B cell (primary cell): ENCODE data around the gene ELL. TPM values are rescaled to one million over a fixed set of nuclear protein-coding genes. Genes with fewer than 3 reads are reported as not detected.
A peak's percentile ranks its signal among the peaks of the same experiment; 100 is the strongest.

Experiments used
- ATAC-seq: fragments of 200-7000 bp; cut with Tn5 transposase; one replicate; pipeline ENCODE4 v1.10.0; 2021; ENCODE audit warnings: low read depth, mild to moderate bottlenecking, moderate number of reproducible peaks, moderate library complexity
- CTCF ChIA-PET: fragments of 350-600 bp; sonication (Branson Sonifier 250); formaldehyde crosslinking; loops from one replicate; lab custom pipeline; 2021; ENCODE audit warnings: antibody characterized with exemption, inconsistent platforms; lab: Charles Lee
- POLR2A ChIA-PET: fragments of 350-600 bp; sonication (Branson Sonifier 250); formaldehyde crosslinking; loops from one replicate; lab custom pipeline; 2021; ENCODE audit warnings: antibody characterized with exemption; lab: Charles Lee
- DNase-seq: peaks from one replicate; pipeline ENCODE4 v3.0.0; 2013
- H2AFZ ChIP-seq: 2 replicates; pipeline ENCODE4 v1.6.1; 2012; ENCODE audit warnings: mild to moderate bottlenecking, low read depth, low read length; ENCODE audit not compliant: insufficient read depth, poor library complexity, severe bottlenecking
- H3K27ac ChIP-seq, 2 donors: 1 replicate in 1 of 2; 2 replicates in 1 of 2; pipeline ENCODE4 v1.5.1; 2012 to 2013; ENCODE audit warnings: low read length in 2 of 2, mild to moderate bottlenecking in 2 of 2, moderate library complexity in 1 of 2
- H3K27me3 ChIP-seq, 4 experiments: fragments of 200-600 bp in 1 of 4; sonication (generic) in 1 of 4; replicated peaks in 1 of 4; 1 replicate in 2 of 4; 2 replicates in 2 of 4; pipeline versions ENCODE4 v1.6.1 to v1.7.0; 2013 to 2016; ENCODE audit warnings: low read length in 3 of 4, mild to moderate bottlenecking in 2 of 4, mixed read lengths in 1 of 4, moderate library complexity in 1 of 4; ENCODE audit not compliant: insufficient read depth in 4 of 4, control insufficient read depth in 3 of 4; ENCODE audit errors: control extremely low read depth in 1 of 4
- H3K36me3 ChIP-seq, 2 experiments: replicated peaks in 1 of 2; 1 replicate in 1 of 2; 2 replicates in 1 of 2; pipeline versions ENCODE4 v1.6.1 to v1.7.1; 2013; ENCODE audit warnings: low read length in 1 of 2; ENCODE audit not compliant: insufficient read depth in 2 of 2, control insufficient read depth in 1 of 2; ENCODE audit errors: control extremely low read depth in 1 of 2, extremely low read depth in 1 of 2
- H3K4me1 ChIP-seq, 2 donors: fragments of 200-600 bp in 1 of 2; sonication (generic) in 1 of 2; 1 replicate in 1 of 2; 2 replicates in 1 of 2; pipeline versions ENCODE4 v1.5.1 to v1.6.1; 2013 to 2017; ENCODE audit warnings: low read length in 2 of 2; ENCODE audit not compliant: control insufficient read depth in 2 of 2, insufficient read depth in 2 of 2
- H3K4me2 ChIP-seq: replicated peaks from 2 replicates; pipeline ENCODE3; 2012; ENCODE audit warnings: mild to moderate bottlenecking, low read depth, low read length; ENCODE audit not compliant: poor library complexity, severe bottlenecking
- H3K4me3 ChIP-seq, 5 experiments: fragments of 200-600 bp in 1 of 5; sonication (generic) in 1 of 5; 1 replicate in 3 of 5; 2 replicates in 2 of 5; pipeline versions ENCODE4 v1.5.1 to v1.7.0; 2011 to 2016; ENCODE audit warnings: low read length in 4 of 5, mild to moderate bottlenecking in 4 of 5, low read depth in 2 of 5, control low read depth in 1 of 5, moderate library complexity in 1 of 5; ENCODE audit not compliant: insufficient read depth in 1 of 5; ENCODE audit errors: control extremely low read depth in 1 of 5, extremely low read depth in 1 of 5
- H3K79me2 ChIP-seq: fragments of 200-600 bp; sonication (generic); one replicate; pipeline ENCODE4 v1.6.0; 2016; ENCODE audit warnings: low read length; ENCODE audit not compliant: control insufficient read depth, insufficient read depth
- H3K9ac ChIP-seq: fragments of 200-600 bp; sonication (generic); 2 replicates; pipeline ENCODE4 v1.6.1; 2017; ENCODE audit warnings: mild to moderate bottlenecking, low read length, moderate library complexity
- H3K9me3 ChIP-seq, 3 donors: one replicate each; pipeline versions ENCODE4 v1.6.1 to v1.7.1; 2013; ENCODE audit warnings: low read length in 2 of 3; ENCODE audit not compliant: control insufficient read depth in 2 of 3, insufficient read depth in 1 of 3; ENCODE audit errors: control extremely low read depth in 1 of 3
- H4K20me1 ChIP-seq: 2 replicates; pipeline ENCODE4 v1.6.0; 2012; ENCODE audit warnings: mild to moderate bottlenecking, low read length; ENCODE audit not compliant: insufficient read depth, control insufficient read depth, poor library complexity, severe bottlenecking
- H3K27ac Mint-ChIP-seq: one replicate; pipeline ENCODE4 v1.8.0; 2021; ENCODE audit warnings: mixed read lengths
- H3K27me3 Mint-ChIP-seq: one replicate; pipeline ENCODE4 v1.8.0; 2021; ENCODE audit warnings: mixed read lengths
- H3K4me1 Mint-ChIP-seq: one replicate; pipeline ENCODE4 v1.8.0; 2021; ENCODE audit warnings: mixed read lengths
- H3K4me3 Mint-ChIP-seq: one replicate; pipeline ENCODE4 v1.8.0; 2021; ENCODE audit warnings: mixed read lengths
- H3K9me3 Mint-ChIP-seq: one replicate; pipeline ENCODE4 v1.8.0; 2022; ENCODE audit warnings: mixed read lengths; ENCODE audit not compliant: insufficient read depth
- CTCF ChIP-seq: fragments of 200-600 bp; IDR thresholded peaks from one replicate; pipeline ENCODE4 v1.8.0; 2022; ENCODE audit warnings: antibody characterized with exemption, mild to moderate bottlenecking
- EZH2 ChIP-seq: IDR thresholded peaks from 2 replicates; pipeline ENCODE4 v1.6.1; 2012; ENCODE audit warnings: borderline replicate concordance, low read depth, mild to moderate bottlenecking, moderate library complexity, low read length; ENCODE audit not compliant: insufficient read depth, poor library complexity, severe bottlenecking
- WGBS: methylation state at CpG from one replicate; pipeline ENCODE4 v1.1.5; 2013; ENCODE audit warnings: missing lambda C conversion rate; ENCODE audit not compliant: insufficient coverage; 5-methylcytosine and 5-hydroxymethylcytosine counted together
- intact Hi-C: fragments of 100-400 bp; cut with micrococcal nuclease; formaldehyde crosslinking; loops from one replicate; pipeline ENCODE4 v1.10.0; 2022
- polyA plus RNA-seq: library from polyadenylated mRNA; depleted of rRNA; stranded (reverse); fragments of >200 nt; gene quantifications from 2 replicates; pipeline ENCODE4 v1.2.3, GENCODE V29; 2012
- total RNA-seq, 2 donors: library from RNA; stranded (reverse); fragments of 120-200 nt in 1 of 2; gene quantifications; 1 replicate in 1 of 2; 2 replicates in 1 of 2; pipeline versions ENCODE4 v1.2.3 to v1.2.4, GENCODE V29; 2013 to 2022

The ELL gene
- total and polyA plus RNA-seq, 2 donors (not counting 1 experiment from before 2014, with no cell fraction given) = 21.2 to 31.4 TPM

GRCh38 chr19:18520848-18521691 is 800 bp downstream of the ELL start:
- peaks cover 0 to 1% of the 10 kb centered on the region in 2 experiments for H3K36me3 ChIP-seq
- intact Hi-C loops = loop anchor here (5.0 kb wide), 4 partner anchors 326 to 1294 kb away; partner anchors contain the start of genes ARMC6, MPV17L2, OCEL1 and SUGP2
- TF ChIP-seq EZH2 (no peak), CTCF (no peak)
- ATAC-seq (no peak), DNase-seq (peak; percentile 82)
- POLR2A ChIA-PET = interaction anchor here (0.7 to 4.2 kb wide), 6 partner anchors 22 to 398 kb away, joined by 3 to 44 read pairs (median 12); partner anchors contain the start of genes COPE, DDX49, FKBP8 and KXD1
- H3K27me3 ChIP-seq = no peaks in the 10 kb centered on the region
- peak overlapping the region; percentile 95 for H3K27ac Mint-ChIP-seq
- H3K27me3 Mint-ChIP-seq = no peaks in the 10 kb centered on the region
- H3K9me3 Mint-ChIP-seq = no peaks in the 10 kb centered on the region
- H3K4me3 ChIP-seq = peak overlapping the region; percentile 74 to 97 (median 89)
- H3K4me2 ChIP-seq = peak overlapping the region; percentile 97
- CTCF ChIA-PET = interaction anchor here (1.0 to 4.4 kb wide), 14 partner anchors 8 to 335 kb away, joined by 3 to 47 read pairs (median 6); partner anchors contain the start of genes KXD1, REX1BD and UBA52
- no peaks in the 10 kb centered on the region for H3K9me3 ChIP-seq
- under 1% methylated on average over 39 of the region's 41 CpGs for WGBS
- H3K4me1 ChIP-seq = peaks cover 7 to 27% of the 10 kb centered on the region in 2 donors
- H3K4me3 Mint-ChIP-seq = peak overlapping the region; percentile 90
- H3K27ac ChIP-seq = peak overlapping the region; percentile 95 to 98
- H3K79me2 ChIP-seq = peaks cover 56% of the 10 kb centered on the region
- peak overlapping the region; percentile 80 for H2AFZ ChIP-seq
- peaks cover 23% of the 10 kb centered on the region for H3K4me1 Mint-ChIP-seq
- peak overlapping the region; percentile 99 for H3K9ac ChIP-seq
- H4K20me1 ChIP-seq = peaks cover 42% of the 10 kb centered on the region
